ENCODE measurements around the gene OR3A2.
"Not testable (repeated sequence)": the region's sequence is repeated elsewhere in the genome, so short reads cannot be mapped to it uniquely, and the experiment has no call there.

Gene OR3A2

GRCh38 chr17:3397801-3398200 lies 11.7 kb upstream of the OR3A2 start:
- H3K27ac ChIP-seq (ENCODE audit: low read depth, low read length, severe bottlenecking); H3K36me3 ChIP-seq (ENCODE audit: control insufficient read depth, insufficient read depth, low read length); H3K9me3 ChIP-seq (ENCODE audit: control insufficient read depth, low read length); H3K4me1 ChIP-seq (ENCODE audit: control insufficient read depth, insufficient read depth, low read length, poor library complexity, severe bottlenecking); H3K4me3 ChIP-seq (ENCODE audit: extremely low read depth, insufficient read depth, low read length, poor library complexity, severe bottlenecking): not testable (repeated sequence)
- WGBS, 2 experiments (ENCODE audit: insufficient coverage in 2 of 2), result 43 to 55% methylated on average over 5 to 6 of the region's 7 CpGs

GRCh38 chr17:3389791-3390190 lies 3.7 kb upstream of the OR3A2 start:
- WGBS, 2 experiments (ENCODE audit: insufficient coverage in 2 of 2), result 67 to 84% methylated on average over 2 to 3 of the region's 4 CpGs
- H3K4me1 ChIP-seq (ENCODE audit: control insufficient read depth, insufficient read depth, low read length, poor library complexity, severe bottlenecking), result no peaks in the 10 kb centered on the region
- no peak overlapping the region for H3K27ac ChIP-seq (ENCODE audit: low read depth, low read length, severe bottlenecking)
- peaks cover 7% of the 10 kb centered on the region for H3K9me3 ChIP-seq (ENCODE audit: control insufficient read depth, low read length)
- no peaks in the 10 kb centered on the region for H3K36me3 ChIP-seq (ENCODE audit: control insufficient read depth, insufficient read depth, low read length)
- H3K4me3 ChIP-seq (ENCODE audit: extremely low read depth, insufficient read depth, low read length, poor library complexity, severe bottlenecking), result no peak overlapping the region

GRCh38 chr17:3381957-3382356 lies 4.2 kb downstream of the OR3A2 start:
- WGBS, 2 experiments (ENCODE audit: insufficient coverage in 2 of 2), result 64 to 75% methylated on average over 2 to 5 of the region's 5 CpGs
- H3K4me1 ChIP-seq (ENCODE audit: control insufficient read depth, insufficient read depth, low read length, poor library complexity, severe bottlenecking), result no peaks in the 10 kb centered on the region

GRCh38 chr17:3378321-3378720 lies 7.8 kb downstream of the OR3A2 start:
- no peaks in the 10 kb centered on the region for H3K36me3 ChIP-seq (ENCODE audit: control insufficient read depth, insufficient read depth, low read length)
- no peaks in the 10 kb centered on the region for H3K4me1 ChIP-seq (ENCODE audit: control insufficient read depth, insufficient read depth, low read length, poor library complexity, severe bottlenecking)
- H3K9me3 ChIP-seq (ENCODE audit: control insufficient read depth, low read length), result peaks cover 26% of the 10 kb centered on the region
- WGBS, 2 experiments (ENCODE audit: insufficient coverage in 2 of 2), result 64 to 68% methylated on average over 7 of the region's 8 CpGs
- H3K27ac ChIP-seq (ENCODE audit: low read depth, low read length, severe bottlenecking), result no peak overlapping the region
- H3K4me3 ChIP-seq (ENCODE audit: extremely low read depth, insufficient read depth, low read length, poor library complexity, severe bottlenecking), result no peak overlapping the region

More at GRCh38 chr17:3381957-3382356, 4.2 kb downstream of the OR3A2 start:
- Histone ChIP-seq H3K9me3 (ENCODE audit: control insufficient read depth, low read length) (peaks cover 17% of the 10 kb centered on the region), H3K27ac (ENCODE audit: low read depth, low read length, severe bottlenecking) (no peak overlapping the region), H3K36me3 (ENCODE audit: control insufficient read depth, insufficient read depth, low read length) (no peaks in the 10 kb centered on the region), H3K4me3 (ENCODE audit: extremely low read depth, insufficient read depth, low read length, poor library complexity, severe bottlenecking) (no peak overlapping the region)

GRCh38 chr17:3371167-3371566 lies 14.9 kb downstream of the OR3A2 start:
- 100% methylated on average over 7 of the region's 31 CpGs; no CpG with 5 or more reads in 1 of the 2 experiments for WGBS, 2 experiments (ENCODE audit: insufficient coverage in 2 of 2)

GRCh38 chr17:3342782-3343181 lies 43.3 kb downstream of the OR3A2 start:
- not testable (repeated sequence) for H3K36me3 ChIP-seq (ENCODE audit: control insufficient read depth, insufficient read depth, low read length); H3K4me3 ChIP-seq (ENCODE audit: extremely low read depth, insufficient read depth, low read length, poor library complexity, severe bottlenecking); H3K4me1 ChIP-seq (ENCODE audit: control insufficient read depth, insufficient read depth, low read length, poor library complexity, severe bottlenecking); H3K27ac ChIP-seq (ENCODE audit: low read depth, low read length, severe bottlenecking)
- 81 to 89% methylated on average over 11 to 12 of the region's 12 CpGs for WGBS, 2 experiments (ENCODE audit: insufficient coverage in 2 of 2)
- H3K9me3 ChIP-seq (ENCODE audit: control insufficient read depth, low read length), result peaks cover 23% of the 10 kb centered on the region

More at GRCh38 chr17:3371167-3371566, 14.9 kb downstream of the OR3A2 start:
- H3K4me1 ChIP-seq (ENCODE audit: control insufficient read depth, insufficient read depth, low read length, poor library complexity, severe bottlenecking); H3K4me3 ChIP-seq (ENCODE audit: extremely low read depth, insufficient read depth, low read length, poor library complexity, severe bottlenecking); H3K36me3 ChIP-seq (ENCODE audit: control insufficient read depth, insufficient read depth, low read length); H3K27ac ChIP-seq (ENCODE audit: low read depth, low read length, severe bottlenecking): not testable (repeated sequence)
- H3K9me3 ChIP-seq (ENCODE audit: control insufficient read depth, low read length), result peaks cover 16% of the 10 kb centered on the region

GRCh38 chr17:3335876-3336275 lies 50.2 kb downstream of the OR3A2 start:
- no peaks in the 10 kb centered on the region for H3K9me3 ChIP-seq (ENCODE audit: control insufficient read depth, low read length)
- H3K4me3 ChIP-seq (ENCODE audit: extremely low read depth, insufficient read depth, low read length, poor library complexity, severe bottlenecking), result no peak overlapping the region
- H3K4me1 ChIP-seq (ENCODE audit: control insufficient read depth, insufficient read depth, low read length, poor library complexity, severe bottlenecking), result no peaks in the 10 kb centered on the region
- no peaks in the 10 kb centered on the region for H3K36me3 ChIP-seq (ENCODE audit: control insufficient read depth, insufficient read depth, low read length)
- WGBS, 2 experiments (ENCODE audit: insufficient coverage in 2 of 2), result 36 to 55% methylated on average over 2 to 4 of the region's 4 CpGs
- H3K27ac ChIP-seq (ENCODE audit: low read depth, low read length, severe bottlenecking), result no peak overlapping the region

GRCh38 chr17:3318336-3318735 lies 67.8 kb downstream of the OR3A2 start:
- 29 to 40% methylated on average over 4 to 5 of the region's 5 CpGs for WGBS, 2 experiments (ENCODE audit: insufficient coverage in 2 of 2)
- Histone ChIP-seq H3K4me1 (ENCODE audit: control insufficient read depth, insufficient read depth, low read length, poor library complexity, severe bottlenecking) (peaks cover 7% of the 10 kb centered on the region), H3K4me3 (ENCODE audit: extremely low read depth, insufficient read depth, low read length, poor library complexity, severe bottlenecking) (no peak overlapping the region), H3K9me3 (ENCODE audit: control insufficient read depth, low read length) (peaks cover 7% of the 10 kb centered on the region), H3K27ac (ENCODE audit: low read depth, low read length, severe bottlenecking) (peak overlapping the region; percentile 60), H3K36me3 (ENCODE audit: control insufficient read depth, insufficient read depth, low read length) (no peaks in the 10 kb centered on the region)

- Histone ChIP-seq H3K9me3 (ENCODE audit: control insufficient read depth, low read length) (peaks cover 7% of the 10 kb centered on the region), H3K4me3 (ENCODE audit: extremely low read depth, insufficient read depth, low read length, poor library complexity, severe bottlenecking) (no peak overlapping the region), H3K36me3 (ENCODE audit: control insufficient read depth, insufficient read depth, low read length) (no peaks in the 10 kb centered on the region), H3K4me1 (ENCODE audit: control insufficient read depth, insufficient read depth, low read length, poor library complexity, severe bottlenecking) (peaks cover 7% of the 10 kb centered on the region), H3K27ac (ENCODE audit: low read depth, low read length, severe bottlenecking) (no peak overlapping the region)
- 90% methylated on average over 2 of the region's 3 CpGs; no CpG with 5 or more reads in 1 of the 2 experiments for WGBS, 2 experiments (ENCODE audit: insufficient coverage in 2 of 2)
Observed at GRCh38 chr17:3316836-3317235, 69.3 kb downstream of the OR3A2 start.

- peaks cover 7% of the 10 kb centered on the region for H3K9me3 ChIP-seq (ENCODE audit: control insufficient read depth, low read length)
- no peaks in the 10 kb centered on the region for H3K4me1 ChIP-seq (ENCODE audit: control insufficient read depth, insufficient read depth, low read length, poor library complexity, severe bottlenecking)
- 71% methylated on average over 1 to 2 of the region's 4 CpGs for WGBS, 2 experiments (ENCODE audit: insufficient coverage in 2 of 2)
- H3K36me3 ChIP-seq (ENCODE audit: control insufficient read depth, insufficient read depth, low read length), result no peaks in the 10 kb centered on the region
- no peak overlapping the region for H3K27ac ChIP-seq (ENCODE audit: low read depth, low read length, severe bottlenecking)
- no peak overlapping the region for H3K4me3 ChIP-seq (ENCODE audit: extremely low read depth, insufficient read depth, low read length, poor library complexity, severe bottlenecking)
Observed at GRCh38 chr17:3308603-3309002, 77.5 kb downstream of the OR3A2 start.

GRCh38 chr17:3298260-3298659 lies 87.8 kb downstream of the OR3A2 start, which contains the start of gene OR3A1:
Gene OR3A1 (minus strand): TSS chr17:3298360. CDS start chr17:3292582, 5,778 bp downstream.
- WGBS, 2 experiments (ENCODE audit: insufficient coverage in 2 of 2), result 81 to 92% methylated on average over 5 to 6 of the region's 6 CpGs
- Histone ChIP-seq H3K4me1 (ENCODE audit: control insufficient read depth, insufficient read depth, low read length, poor library complexity, severe bottlenecking) (no peaks in the 10 kb centered on the region), H3K4me3 (ENCODE audit: extremely low read depth, insufficient read depth, low read length, poor library complexity, severe bottlenecking) (no peak within 1 kb of the TSS), H3K27ac (ENCODE audit: low read depth, low read length, severe bottlenecking) (no peak within 1 kb of the TSS), H3K9me3 (ENCODE audit: control insufficient read depth, low read length) (peaks cover 5% of the 10 kb centered on the region), H3K36me3 (ENCODE audit: control insufficient read depth, insufficient read depth, low read length) (no peaks in the 10 kb centered on the region)

All from mesodermal cell (in vitro differentiated cells).